Lower lobe of right lung (tissue), 2 donors: ENCODE results near the gene FBXO17. TPM values are rescaled to one million over a fixed set of nuclear protein-coding genes. Genes with fewer than 3 reads are reported as not detected.
"Not testable (repeated sequence)": the region's sequence is repeated elsewhere in the genome, so short reads cannot be mapped to it uniquely, and the experiment has no call there.

Experiments used
- ATAC-seq, 2 donors: fragments of 200-7000 bp; cut with Tn5 transposase; one replicate each; pipeline ENCODE4 v1.9.1; 2020 to 2022; ENCODE audit warnings: mild to moderate bottlenecking in 2 of 2, moderate library complexity in 2 of 2
- DNase-seq: peaks from one replicate; pipeline ENCODE4 v3.0.0-alpha.2; 2020
- H3K27ac ChIP-seq: fragments of 200-600 bp; one replicate; pipeline ENCODE4 v1.8.0; 2022
- H3K27me3 ChIP-seq: fragments of 200-600 bp; one replicate; pipeline ENCODE4 v1.8.0; 2022; ENCODE audit warnings: low read depth
- H3K36me3 ChIP-seq: fragments of 200-600 bp; one replicate; pipeline ENCODE4 v1.8.0; 2022; ENCODE audit warnings: mild to moderate bottlenecking
- H3K4me1 ChIP-seq: fragments of 200-600 bp; one replicate; pipeline ENCODE4 v1.8.0; 2022
- H3K4me3 ChIP-seq: fragments of 200-600 bp; one replicate; pipeline ENCODE4 v1.8.0; 2022; ENCODE audit warnings: mild to moderate bottlenecking
- H3K9me3 ChIP-seq: fragments of 200-600 bp; one replicate; pipeline ENCODE4 v1.8.0; 2022
- intact Hi-C: fragments of 100-400 bp; cut with DNase I; formaldehyde crosslinking; loops from one replicate; pipeline ENCODE4 v1.11.0; 2022
- total RNA-seq: library from RNA; stranded (reverse); fragmentation: NEBNext Ultra II Directional; extraction: Animal tissue kit (Norgen Biotek cat#: 25700); gene quantifications from one replicate; pipeline ENCODE4 v1.2.1, GENCODE V29; 2021
- TF ChIP-seq, protein P1 (sequence below): fragments of 200-600 bp; IDR thresholded peaks from one replicate; pipeline ENCODE4 v1.8.0; 2022; ENCODE audit warnings: antibody characterized with exemption, mild to moderate bottlenecking
- donor health status: DM: no; HTN: yes; CAD: no; lungs with severe emphysema.

The FBXO17 gene
- total RNA-seq, 1 donor from 2014 or later, result 10.5 TPM

DNA sequence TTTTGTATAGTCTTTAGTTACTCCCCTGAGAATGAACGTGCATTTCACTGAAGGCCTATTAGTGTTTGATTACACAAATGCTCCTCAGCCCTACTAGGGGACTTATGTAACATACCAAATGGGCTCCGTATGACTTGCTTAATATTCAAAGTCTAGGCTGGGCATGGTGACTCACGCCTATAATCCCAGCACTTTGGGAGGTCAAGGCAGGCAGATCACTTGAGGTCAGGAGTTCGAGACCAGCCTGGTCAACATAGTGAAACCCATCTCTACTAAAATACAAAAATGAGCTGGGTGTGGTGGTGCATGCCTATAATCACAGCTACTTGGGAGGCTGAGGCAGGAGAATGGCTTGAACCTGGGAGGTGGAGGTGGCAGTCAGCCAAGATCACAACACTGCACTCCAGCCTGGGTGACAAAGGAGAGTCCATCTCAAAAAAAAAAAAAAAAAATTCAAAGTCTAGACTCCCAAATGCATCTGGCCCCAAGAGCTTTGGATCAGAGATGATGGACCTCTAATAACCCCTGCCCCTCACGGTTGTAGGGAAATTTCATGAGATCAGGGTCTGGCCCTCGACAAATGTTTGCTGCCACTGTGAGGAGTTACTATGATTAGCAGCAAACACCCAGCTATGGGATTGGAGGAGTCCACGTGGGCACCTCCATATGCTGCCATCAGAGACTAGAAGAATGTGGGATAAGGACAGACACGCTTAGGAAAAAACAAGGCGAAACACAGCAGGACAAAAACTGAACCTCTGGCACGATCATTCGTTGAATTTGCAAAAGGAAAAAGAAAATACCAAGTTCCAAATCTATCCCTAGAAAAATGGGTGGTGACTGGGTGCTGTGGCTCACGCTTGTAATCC lies 4.6 kb downstream of the FBXO17 start:
- Histone ChIP-seq H3K9me3 (no peaks in the 10 kb centered on the region), H3K27me3 (peaks cover 6% of the 10 kb centered on the region), H3K4me3 (no peak overlapping the region), H3K27ac (no peak overlapping the region), H3K4me1 (peaks cover 6% of the 10 kb centered on the region), H3K36me3 (no peaks in the 10 kb centered on the region)
- TF ChIP-seq, protein P1, sequence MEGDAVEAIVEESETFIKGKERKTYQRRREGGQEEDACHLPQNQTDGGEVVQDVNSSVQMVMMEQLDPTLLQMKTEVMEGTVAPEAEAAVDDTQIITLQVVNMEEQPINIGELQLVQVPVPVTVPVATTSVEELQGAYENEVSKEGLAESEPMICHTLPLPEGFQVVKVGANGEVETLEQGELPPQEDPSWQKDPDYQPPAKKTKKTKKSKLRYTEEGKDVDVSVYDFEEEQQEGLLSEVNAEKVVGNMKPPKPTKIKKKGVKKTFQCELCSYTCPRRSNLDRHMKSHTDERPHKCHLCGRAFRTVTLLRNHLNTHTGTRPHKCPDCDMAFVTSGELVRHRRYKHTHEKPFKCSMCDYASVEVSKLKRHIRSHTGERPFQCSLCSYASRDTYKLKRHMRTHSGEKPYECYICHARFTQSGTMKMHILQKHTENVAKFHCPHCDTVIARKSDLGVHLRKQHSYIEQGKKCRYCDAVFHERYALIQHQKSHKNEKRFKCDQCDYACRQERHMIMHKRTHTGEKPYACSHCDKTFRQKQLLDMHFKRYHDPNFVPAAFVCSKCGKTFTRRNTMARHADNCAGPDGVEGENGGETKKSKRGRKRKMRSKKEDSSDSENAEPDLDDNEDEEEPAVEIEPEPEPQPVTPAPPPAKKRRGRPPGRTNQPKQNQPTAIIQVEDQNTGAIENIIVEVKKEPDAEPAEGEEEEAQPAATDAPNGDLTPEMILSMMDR, result no peak
- no peak for ATAC-seq
- no peak for DNase-seq
- intact Hi-C loops, result no loop called here

DNA sequence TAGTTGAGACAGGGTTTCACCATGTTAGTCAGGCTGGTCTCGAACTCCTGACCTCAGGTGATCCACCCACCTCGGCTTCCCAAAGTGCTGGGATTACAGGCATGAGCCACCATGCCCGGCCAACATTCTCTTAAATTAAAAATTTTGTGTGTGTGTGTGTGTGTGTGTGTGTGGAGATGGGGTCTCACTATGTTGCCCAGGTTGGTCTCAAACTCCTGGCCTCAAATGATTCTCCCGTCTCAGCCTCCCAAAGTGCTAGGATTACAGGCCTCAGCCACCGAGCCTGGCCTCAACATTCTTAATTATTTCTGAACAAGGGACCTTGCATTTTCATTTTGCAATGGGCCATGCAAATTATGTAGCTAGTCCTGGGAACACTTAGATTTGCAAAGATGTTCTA lies 9.4 kb downstream of the FBXO17 start:
- H3K9me3 ChIP-seq, H3K27ac ChIP-seq, ATAC-seq, H3K4me1 ChIP-seq, DNase-seq, H3K27me3 ChIP-seq, intact Hi-C loops, H3K36me3 ChIP-seq, H3K4me3 ChIP-seq: not testable (repeated sequence)

DNA sequence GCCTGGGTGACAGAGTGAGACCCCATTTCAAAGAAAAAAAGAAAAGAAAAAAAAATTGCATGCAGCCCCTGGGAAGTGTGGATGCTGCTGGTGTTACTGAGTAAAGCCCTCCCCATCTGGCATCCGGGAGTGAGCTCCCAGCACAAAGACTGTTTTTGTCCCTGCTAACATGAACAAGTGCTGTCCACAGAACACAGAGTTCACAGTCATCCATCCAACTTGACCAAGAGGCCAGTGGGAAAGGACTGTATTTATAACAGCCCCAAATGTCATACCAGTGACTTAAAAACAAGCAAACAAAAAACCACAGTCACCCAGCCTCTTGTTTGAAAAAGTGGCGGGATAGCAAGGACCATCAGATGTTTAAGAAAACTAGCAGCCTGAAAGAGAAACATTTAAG lies 10.8 kb downstream of the FBXO17 start:
- DNase-seq, result no peak
- Histone ChIP-seq H3K9me3 (no peaks in the 10 kb centered on the region), H3K27me3 (no peaks in the 10 kb centered on the region), H3K27ac (no peak overlapping the region), H3K36me3 (no peaks in the 10 kb centered on the region), H3K4me3 (no peak overlapping the region), H3K4me1 (peaks cover 7% of the 10 kb centered on the region)
- intact Hi-C loops, result no loop called here
- ATAC-seq, result no peak
- TF ChIP-seq, protein P1, result no peak

DNA sequence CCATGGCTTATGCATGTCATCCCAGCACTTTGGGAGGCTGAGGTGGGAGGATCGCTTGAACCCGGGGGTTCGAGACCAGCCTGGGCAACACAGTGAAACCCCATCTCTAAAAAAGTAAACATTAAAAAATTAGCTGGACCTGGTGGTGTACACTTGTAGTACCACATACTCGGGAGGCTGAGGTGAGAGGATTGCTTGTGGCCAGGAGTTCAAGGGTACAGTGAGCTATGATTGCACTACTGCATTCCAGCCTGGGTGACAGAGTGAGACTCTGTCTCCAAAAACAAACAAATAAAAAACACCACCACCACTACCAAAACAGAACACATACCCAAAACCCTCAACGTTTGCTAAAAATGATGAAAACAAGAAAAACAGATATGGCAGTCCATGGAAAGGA lies 15.9 kb downstream of the FBXO17 start:
- no peak for DNase-seq
- H3K36me3 ChIP-seq, result no peaks in the 10 kb centered on the region

DNA sequence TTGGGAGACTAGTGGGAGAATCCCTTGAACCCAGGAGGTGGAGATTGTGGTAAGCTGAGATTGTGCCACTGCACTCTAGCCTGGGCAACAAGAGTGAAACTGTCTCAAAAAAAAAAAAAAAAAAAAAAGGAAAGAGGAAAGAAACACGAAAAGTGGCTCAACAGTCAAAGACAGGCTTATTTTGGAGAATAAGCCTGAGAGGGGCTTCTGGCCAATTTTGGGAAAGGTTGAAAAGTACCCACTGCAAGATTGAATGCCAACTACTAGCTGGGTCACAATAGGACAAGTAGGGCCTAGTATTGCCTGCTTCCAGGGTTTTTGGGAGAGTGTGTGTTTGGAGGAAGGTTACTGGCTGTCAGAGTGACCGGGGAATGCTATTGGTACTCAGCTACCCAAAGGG lies 17.2 kb downstream of the FBXO17 start:
- no peak overlapping the region for H3K27ac ChIP-seq
- no peak for DNase-seq

More for the DNA sequence above, 15.9 kb downstream of the FBXO17 start:
- Histone ChIP-seq H3K4me3 (no peak overlapping the region), H3K9me3 (no peaks in the 10 kb centered on the region), H3K27me3 (no peaks in the 10 kb centered on the region), H3K4me1 (peaks cover 7% of the 10 kb centered on the region), H3K27ac (no peak overlapping the region)
- intact Hi-C loops, result no loop called here
- ATAC-seq, result no peak
- TF ChIP-seq, protein P1, result no peak

DNA sequence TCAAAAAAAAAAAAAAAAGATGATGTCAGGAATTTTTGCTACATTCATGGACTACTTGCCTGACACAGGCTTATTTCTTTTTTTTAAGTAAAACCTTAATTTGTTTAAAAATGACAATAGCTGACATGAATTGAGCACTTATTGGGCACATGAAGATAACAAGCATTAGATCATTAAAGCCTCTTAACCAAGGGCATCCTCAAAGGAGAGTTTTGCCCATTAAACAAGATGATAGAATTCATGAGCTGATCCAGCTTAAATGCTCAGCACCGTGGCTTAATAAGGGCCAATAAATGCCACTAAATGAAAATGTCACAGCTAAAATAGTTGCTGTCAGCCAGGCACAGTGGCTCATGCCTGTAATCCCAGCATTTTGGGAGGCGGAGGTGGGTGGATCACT lies 19.3 kb downstream of the FBXO17 start:
- Histone ChIP-seq H3K4me1 (no peaks in the 10 kb centered on the region), H3K27ac (no peak overlapping the region), H3K36me3 (no peaks in the 10 kb centered on the region), H3K9me3 (no peaks in the 10 kb centered on the region), H3K4me3 (no peak overlapping the region), H3K27me3 (no peaks in the 10 kb centered on the region)
- DNase-seq, result no peak
- ATAC-seq, result no peak
- TF ChIP-seq, protein P1, result no peak
- intact Hi-C loops, result no loop called here

More for the DNA sequence above, 17.2 kb downstream of the FBXO17 start:
- no peaks in the 10 kb centered on the region for H3K9me3 ChIP-seq
- intact Hi-C loops, result no loop called here
- no peak for ATAC-seq
- TF ChIP-seq, protein P1, result no peak
- no peak overlapping the region for H3K4me3 ChIP-seq
- H3K4me1 ChIP-seq, result peaks cover 7% of the 10 kb centered on the region
- no peaks in the 10 kb centered on the region for H3K36me3 ChIP-seq
- no peaks in the 10 kb centered on the region for H3K27me3 ChIP-seq
